ENCODE results near the gene TCN1. TPM values are rescaled to one million over a fixed set of nuclear protein-coding genes. Genes with fewer than 3 reads are reported as not detected.
"Not testable (repeated sequence)": the region's sequence is repeated elsewhere in the genome, so short reads cannot be mapped to it uniquely, and the experiment has no call there.

Gene TCN1
- total RNA-seq, 4 donors from 2014 or later: not detected

GRCh38 chr11:59862252-59862651 is 4.0 kb downstream of the TCN1 start:
- TF ChIP-seq CTCF (IDR thresholded peaks at IDR 0.05 in 4 of 5, conservative IDR thresholded peaks at IDR 0.05 in 1 of 5): no peak
- no peak for TF ChIP-seq POLR2A (IDR thresholded peaks at IDR 0.05)
- H3K4me3 ChIP-seq: no peak overlapping the region
- no peaks in the 10 kb centered on the region for H3K36me3 ChIP-seq
- H3K9me3 ChIP-seq: no peaks in the 10 kb centered on the region
- H3K27me3 ChIP-seq: no peaks in the 10 kb centered on the region
- no peak for DNase-seq
- in situ Hi-C loops (cut with MboI; ENCODE audit: low sequenced_read_pairs in 4 of 4) (no loop called here), intact Hi-C loops (cut with DNase I; ENCODE audit: low total_unique reads) (no loop called here)
- no peaks in the 10 kb centered on the region for H3K4me1 ChIP-seq
- no peak overlapping the region for H3K27ac ChIP-seq
- ATAC-seq: no peak

GRCh38 chr11:59859673-59860072 is 6.6 kb downstream of the TCN1 start:
- no peaks in the 10 kb centered on the region for H3K4me1 ChIP-seq
- H3K36me3 ChIP-seq: no peaks in the 10 kb centered on the region
- TF ChIP-seq CTCF (IDR thresholded peaks at IDR 0.05 in 4 of 5, conservative IDR thresholded peaks at IDR 0.05 in 1 of 5): no peak
- TF ChIP-seq POLR2A (IDR thresholded peaks at IDR 0.05): no peak
- no peak for DNase-seq
- H3K27me3 ChIP-seq: no peaks in the 10 kb centered on the region
- no peak overlapping the region for H3K27ac ChIP-seq
- H3K9me3 ChIP-seq: no peaks in the 10 kb centered on the region
- in situ Hi-C loops (cut with MboI; ENCODE audit: low sequenced_read_pairs in 4 of 4): no loop called here
- ATAC-seq: no peak
- intact Hi-C loops (cut with DNase I; ENCODE audit: low total_unique reads): no loop called here
- H3K4me3 ChIP-seq: no peak overlapping the region

GRCh38 chr11:59857439-59858434 is 8.6 kb downstream of the TCN1 start:
- TF ChIP-seq POLR2A (IDR thresholded peaks at IDR 0.05) (no peak), CTCF (IDR thresholded peaks at IDR 0.05 in 4 of 5, conservative IDR thresholded peaks at IDR 0.05 in 1 of 5) (no peak)
- no peaks in the 10 kb centered on the region for H3K27me3 ChIP-seq
- no peaks in the 10 kb centered on the region for H3K9me3 ChIP-seq
- DNase-seq: no peak
- no peak overlapping the region for H3K4me3 ChIP-seq
- H3K4me1 ChIP-seq: no peaks in the 10 kb centered on the region
- no peak overlapping the region for H3K27ac ChIP-seq
- intact Hi-C loops (cut with DNase I; ENCODE audit: low total_unique reads): no loop called here
- in situ Hi-C loops (cut with MboI; ENCODE audit: low sequenced_read_pairs in 4 of 4): no loop called here
- H3K36me3 ChIP-seq: no peaks in the 10 kb centered on the region
- no peak for ATAC-seq

GRCh38 chr11:59854871-59855270 is 11.4 kb downstream of the TCN1 start:
- intact Hi-C loops (cut with DNase I; ENCODE audit: low total_unique reads): no loop called here
- ATAC-seq (no peak), DNase-seq (no peak)
- Histone ChIP-seq H3K9me3 (no peaks in the 10 kb centered on the region), H3K36me3 (no peaks in the 10 kb centered on the region), H3K4me1 (no peaks in the 10 kb centered on the region), H3K27me3 (no peaks in the 10 kb centered on the region), H3K27ac (no peak overlapping the region), H3K4me3 (no peak overlapping the region)
- in situ Hi-C loops (cut with MboI; ENCODE audit: low sequenced_read_pairs in 4 of 4): no loop called here
- TF ChIP-seq CTCF (IDR thresholded peaks at IDR 0.05 in 4 of 5, conservative IDR thresholded peaks at IDR 0.05 in 1 of 5) (no peak), POLR2A (IDR thresholded peaks at IDR 0.05) (no peak)

GRCh38 chr11:59851416-59851815 is 14.9 kb downstream of the TCN1 start:
- H3K27me3 ChIP-seq; intact Hi-C loops (cut with DNase I; ENCODE audit: low total_unique reads); H3K4me3 ChIP-seq; H3K4me1 ChIP-seq; ATAC-seq; DNase-seq; in situ Hi-C loops (cut with MboI; ENCODE audit: low sequenced_read_pairs in 4 of 4); H3K36me3 ChIP-seq; H3K9me3 ChIP-seq; H3K27ac ChIP-seq: not testable (repeated sequence)

- in situ Hi-C loops (cut with MboI; ENCODE audit: low sequenced_read_pairs in 4 of 4); H3K27me3 ChIP-seq; DNase-seq; H3K36me3 ChIP-seq; H3K9me3 ChIP-seq; H3K27ac ChIP-seq; H3K4me1 ChIP-seq; ATAC-seq; H3K4me3 ChIP-seq; intact Hi-C loops (cut with DNase I; ENCODE audit: low total_unique reads): not testable (repeated sequence)
Observed at GRCh38 chr11:59849551-59849950, 16.7 kb downstream of the TCN1 start.
